ENCODE measurements around the gene RPS4Y1.

RPS4Y1 gene

DNA sequence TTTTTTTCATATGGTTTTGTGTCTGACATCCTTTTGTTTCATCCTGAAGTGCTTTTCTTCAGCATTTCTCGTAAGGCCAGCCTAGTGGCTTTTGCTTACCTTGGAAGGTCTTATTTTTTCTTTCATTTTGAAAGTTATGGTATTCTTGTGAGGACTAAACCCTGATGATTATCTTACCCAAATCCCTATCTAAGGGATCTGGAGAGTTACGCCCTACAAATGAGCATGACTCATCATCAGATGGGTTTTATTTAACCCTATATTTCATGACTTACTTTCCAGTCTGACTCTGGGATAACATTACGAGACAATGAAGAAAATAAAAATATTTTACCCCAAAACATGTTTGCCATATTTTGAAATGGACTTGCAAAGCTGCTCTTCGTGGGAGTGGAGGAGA lies 18.4 kb downstream of the RPS4Y1 start:
- WGBS (ENCODE audit: extremely low coverage, insufficient coverage, insufficient read length): no CpG with 5 or more reads among the region's 4 CpGs
- no peaks in the 10 kb centered on the region for H3K4me1 ChIP-seq (ENCODE audit: control insufficient read depth in 1 of 2, insufficient read depth in 2 of 2, low read length in 2 of 2)
- H3K18ac ChIP-seq (ENCODE audit: low read length): no peak overlapping the region
- no peak overlapping the region for H4K12ac ChIP-seq (ENCODE audit: low read depth, low read length)
- no peak overlapping the region for H3K4me3 ChIP-seq (ENCODE audit: low read depth, low read length)
- peaks cover 10 to 15% of the 10 kb centered on the region in 2 experiments for H3K36me3 ChIP-seq (ENCODE audit: control insufficient read depth in 1 of 2, insufficient read depth in 2 of 2, low read length in 2 of 2)
- H3K9ac ChIP-seq (ENCODE audit: low read length): no peak overlapping the region
- H3K9me3 ChIP-seq (ENCODE audit: insufficient read depth, low read depth, low read length): no peaks in the 10 kb centered on the region
- no peak overlapping the region for H4K8ac ChIP-seq (ENCODE audit: low read depth, low read length)
- H3K14ac ChIP-seq (ENCODE audit: low read length): no peak overlapping the region
- H2BK120ac ChIP-seq (ENCODE audit: insufficient read depth, low read length, poor library complexity): no peak overlapping the region
- no peak overlapping the region for H4K91ac ChIP-seq (ENCODE audit: low read depth, low read length)
- H3K79me1 ChIP-seq (ENCODE audit: low read length): no peaks in the 10 kb centered on the region
- no peak overlapping the region for H2BK5ac ChIP-seq (ENCODE audit: low read depth, low read length, poor library complexity)
- H3K4me2 ChIP-seq (ENCODE audit: low read length): no peak overlapping the region
- no peak overlapping the region for H2AFZ ChIP-seq (ENCODE audit: insufficient read depth, low read length, poor library complexity)
- no peak overlapping the region for H3K4ac ChIP-seq (ENCODE audit: low read depth, low read length)
- H3K27ac ChIP-seq (ENCODE audit: low read depth, low read length): no peak overlapping the region
- no peak overlapping the region for H2BK12ac ChIP-seq (ENCODE audit: low read length)
- H3K23ac ChIP-seq (ENCODE audit: low read length): no peak overlapping the region
- H3K79me2 ChIP-seq (ENCODE audit: control insufficient read depth, insufficient read depth, low read length, poor library complexity): no peaks in the 10 kb centered on the region
- no peak overlapping the region for H2AK5ac ChIP-seq (ENCODE audit: low read length)
- no peaks in the 10 kb centered on the region for H3K27me3 ChIP-seq (ENCODE audit: insufficient read depth, low read length)
- no peak for DNase-seq

DNA sequence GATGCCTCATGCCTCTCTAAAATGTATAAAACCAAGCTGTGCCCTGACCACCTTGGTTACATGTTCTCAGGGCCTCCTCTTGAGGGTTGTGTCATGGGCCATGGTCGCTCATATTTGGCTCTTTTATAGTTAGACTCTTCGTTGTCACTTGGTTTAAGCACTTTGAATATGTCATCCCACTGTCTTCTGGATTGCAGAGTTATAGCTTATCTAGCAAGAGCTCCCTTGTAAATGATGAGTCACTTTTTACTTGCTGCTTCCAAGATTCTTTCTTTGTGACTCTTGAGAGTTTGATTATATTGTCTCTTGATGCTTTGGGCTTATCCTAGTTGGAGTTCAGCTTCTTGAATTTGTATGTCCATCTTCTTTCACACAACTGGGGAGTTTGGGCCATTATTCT lies 19.1 kb downstream of the RPS4Y1 start:
- Histone ChIP-seq H3K36me3 (ENCODE audit: control insufficient read depth in 1 of 2, insufficient read depth in 2 of 2, low read length in 2 of 2) (peaks cover 8 to 14% of the 10 kb centered on the region in 2 experiments), H4K8ac (ENCODE audit: low read depth, low read length) (no peak overlapping the region), H2BK12ac (ENCODE audit: low read length) (no peak overlapping the region), H2BK120ac (ENCODE audit: insufficient read depth, low read length, poor library complexity) (no peak overlapping the region), H3K79me1 (ENCODE audit: low read length) (no peaks in the 10 kb centered on the region), H3K4me2 (ENCODE audit: low read length) (no peak overlapping the region), H3K4me1 (ENCODE audit: control insufficient read depth in 1 of 2, insufficient read depth in 2 of 2, low read length in 2 of 2) (no peaks in the 10 kb centered on the region), H4K91ac (ENCODE audit: low read depth, low read length) (no peak overlapping the region), H3K27me3 (ENCODE audit: insufficient read depth, low read length) (no peaks in the 10 kb centered on the region), H3K4me3 (ENCODE audit: low read depth, low read length) (no peak overlapping the region), H4K12ac (ENCODE audit: low read depth, low read length) (no peak overlapping the region), H3K27ac (ENCODE audit: low read depth, low read length) (no peak overlapping the region), H2BK5ac (ENCODE audit: low read depth, low read length, poor library complexity) (no peak overlapping the region), H3K4ac (ENCODE audit: low read depth, low read length) (no peak overlapping the region), H3K14ac (ENCODE audit: low read length) (no peak overlapping the region), H3K23ac (ENCODE audit: low read length) (no peak overlapping the region), H2AFZ (ENCODE audit: insufficient read depth, low read length, poor library complexity) (no peak overlapping the region), H3K9ac (ENCODE audit: low read length) (no peak overlapping the region), H3K79me2 (ENCODE audit: control insufficient read depth, insufficient read depth, low read length, poor library complexity) (no peaks in the 10 kb centered on the region), H3K9me3 (ENCODE audit: insufficient read depth, low read depth, low read length) (no peaks in the 10 kb centered on the region), H3K18ac (ENCODE audit: low read length) (no peak overlapping the region), H2AK5ac (ENCODE audit: low read length) (no peak overlapping the region)
- no CpG with 5 or more reads among the region's 2 CpGs for WGBS (ENCODE audit: extremely low coverage, insufficient coverage, insufficient read length)
- no peak for DNase-seq

DNA sequence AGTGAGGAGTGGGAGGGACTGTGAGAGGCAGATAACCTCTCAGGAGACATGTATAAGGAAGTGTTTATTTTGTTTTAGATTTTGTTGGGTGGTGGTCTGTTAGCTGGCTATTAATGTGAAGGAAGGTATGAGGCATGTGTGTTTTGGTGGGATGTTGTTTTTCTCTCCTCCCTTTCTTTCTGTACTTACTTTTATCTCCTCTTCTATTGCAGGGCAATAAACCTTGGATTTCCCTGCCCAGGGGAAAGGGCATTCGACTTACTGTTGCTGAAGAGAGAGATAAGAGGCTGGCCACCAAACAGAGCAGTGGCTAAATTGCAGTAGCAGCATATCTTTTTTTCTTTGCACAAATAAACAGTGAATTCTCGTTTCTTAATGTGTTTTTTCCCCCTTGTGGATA lies 25.2 kb downstream of the RPS4Y1 start:
- Histone ChIP-seq H3K27me3 (ENCODE audit: insufficient read depth, low read length) (no peaks in the 10 kb centered on the region), H2AK5ac (ENCODE audit: low read length) (no peak overlapping the region), H3K4me2 (ENCODE audit: low read length) (no peak overlapping the region), H3K4ac (ENCODE audit: low read depth, low read length) (no peak overlapping the region), H3K9ac (ENCODE audit: low read length) (no peak overlapping the region), H2AFZ (ENCODE audit: insufficient read depth, low read length, poor library complexity) (no peak overlapping the region), H2BK120ac (ENCODE audit: insufficient read depth, low read length, poor library complexity) (no peak overlapping the region), H3K18ac (ENCODE audit: low read length) (no peak overlapping the region), H3K79me1 (ENCODE audit: low read length) (no peaks in the 10 kb centered on the region), H3K36me3 (ENCODE audit: control insufficient read depth in 1 of 2, insufficient read depth in 2 of 2, low read length in 2 of 2) (peaks cover 17 to 29% of the 10 kb centered on the region in 2 experiments), H3K9me3 (ENCODE audit: insufficient read depth, low read depth, low read length) (no peaks in the 10 kb centered on the region), H3K4me1 (ENCODE audit: control insufficient read depth in 1 of 2, insufficient read depth in 2 of 2, low read length in 2 of 2) (no peaks in the 10 kb centered on the region), H3K14ac (ENCODE audit: low read length) (no peak overlapping the region), H2BK12ac (ENCODE audit: low read length) (no peak overlapping the region), H3K79me2 (ENCODE audit: control insufficient read depth, insufficient read depth, low read length, poor library complexity) (no peaks in the 10 kb centered on the region), H3K27ac (ENCODE audit: low read depth, low read length) (no peak overlapping the region), H4K8ac (ENCODE audit: low read depth, low read length) (no peak overlapping the region), H4K12ac (ENCODE audit: low read depth, low read length) (no peak overlapping the region), H4K91ac (ENCODE audit: low read depth, low read length) (no peak overlapping the region), H3K4me3 (ENCODE audit: low read depth, low read length) (no peak overlapping the region), H2BK5ac (ENCODE audit: low read depth, low read length, poor library complexity) (no peak overlapping the region), H3K23ac (ENCODE audit: low read length) (no peak overlapping the region)
- WGBS (ENCODE audit: extremely low coverage, insufficient coverage, insufficient read length): no CpG with 5 or more reads among the region's 2 CpGs
- no peak for DNase-seq

DNA sequence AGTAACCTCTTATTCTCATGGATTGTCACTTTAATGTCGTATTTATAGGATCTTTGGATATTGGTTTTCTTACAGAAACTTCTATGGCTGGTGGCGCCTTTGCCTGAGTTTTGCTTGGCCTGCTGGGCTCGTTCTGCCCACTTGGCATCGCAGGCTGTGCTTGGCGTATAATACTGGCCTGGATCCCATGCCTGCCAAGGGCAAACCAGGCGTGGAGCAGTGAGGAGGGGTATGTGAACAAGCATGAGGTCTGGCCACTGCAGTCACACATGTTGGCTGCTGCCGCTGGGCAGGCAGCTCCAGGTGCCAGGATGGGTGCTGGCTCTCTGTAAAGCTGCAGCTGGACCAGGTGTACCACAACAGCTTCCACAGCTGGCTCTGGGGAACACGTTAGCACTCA lies 26.1 kb downstream of the RPS4Y1 start:
- H2BK5ac ChIP-seq (ENCODE audit: low read depth, low read length, poor library complexity): no peak overlapping the region
- H3K4me1 ChIP-seq (ENCODE audit: control insufficient read depth in 1 of 2, insufficient read depth in 2 of 2, low read length in 2 of 2): no peaks in the 10 kb centered on the region
- no peak overlapping the region for H3K14ac ChIP-seq (ENCODE audit: low read length)
- H3K4me3 ChIP-seq (ENCODE audit: low read depth, low read length): no peak overlapping the region
- no peaks in the 10 kb centered on the region for H3K79me1 ChIP-seq (ENCODE audit: low read length)
- no peak overlapping the region for H2BK12ac ChIP-seq (ENCODE audit: low read length)
- H3K9me3 ChIP-seq (ENCODE audit: insufficient read depth, low read depth, low read length): peaks cover 2% of the 10 kb centered on the region
- H3K18ac ChIP-seq (ENCODE audit: low read length): no peak overlapping the region
- H3K9ac ChIP-seq (ENCODE audit: low read length): no peak overlapping the region
- no peak overlapping the region for H3K27ac ChIP-seq (ENCODE audit: low read depth, low read length)
- H2AFZ ChIP-seq (ENCODE audit: insufficient read depth, low read length, poor library complexity): no peak overlapping the region
- H3K27me3 ChIP-seq (ENCODE audit: insufficient read depth, low read length): no peaks in the 10 kb centered on the region
- H4K12ac ChIP-seq (ENCODE audit: low read depth, low read length): no peak overlapping the region
- no peak for DNase-seq
- H3K79me2 ChIP-seq (ENCODE audit: control insufficient read depth, insufficient read depth, low read length, poor library complexity): no peaks in the 10 kb centered on the region
- no peak overlapping the region for H3K23ac ChIP-seq (ENCODE audit: low read length)
- H4K8ac ChIP-seq (ENCODE audit: low read depth, low read length): no peak overlapping the region
- H3K36me3 ChIP-seq (ENCODE audit: control insufficient read depth in 1 of 2, insufficient read depth in 2 of 2, low read length in 2 of 2): peaks cover 13 to 29% of the 10 kb centered on the region in 2 experiments
- H4K91ac ChIP-seq (ENCODE audit: low read depth, low read length): no peak overlapping the region
- no peak overlapping the region for H2AK5ac ChIP-seq (ENCODE audit: low read length)
- WGBS (ENCODE audit: extremely low coverage, insufficient coverage, insufficient read length): no CpG with 5 or more reads among the region's 8 CpGs
- no peak overlapping the region for H3K4ac ChIP-seq (ENCODE audit: low read depth, low read length)
- H2BK120ac ChIP-seq (ENCODE audit: insufficient read depth, low read length, poor library complexity): no peak overlapping the region
- no peak overlapping the region for H3K4me2 ChIP-seq (ENCODE audit: low read length)

All from trophoblast cell (in vitro differentiated cells and primary cell).